ENCODE results near the gene ZNF575. TPM values are rescaled to one million over a fixed set of nuclear protein-coding genes. Genes with fewer than 3 reads are reported as not detected.

The ZNF575 gene
- total RNA-seq, 1 experiment from 2014 or later: 1.1 TPM

- Mint-ChIP-seq H3K27ac (ENCODE audit: low read depth, unreplicated experiment) (no peak overlapping the region), H3K27me3 (ENCODE audit: insufficient read depth, unreplicated experiment) (no peaks in the 10 kb centered on the region), H3K36me3 (ENCODE audit: insufficient read depth, unreplicated experiment) (peaks cover 12% of the 10 kb centered on the region), H3K4me3 (ENCODE audit: unreplicated experiment) (no peak overlapping the region), H3K9me3 (ENCODE audit: unreplicated experiment) (no peaks in the 10 kb centered on the region), H3K4me1 (ENCODE audit: insufficient read depth, unreplicated experiment) (peaks cover 16% of the 10 kb centered on the region)
- ChIA-PET POLR2A (interaction anchor here (1.9 kb wide), 1 partner anchor 26 kb away, joined by 4 read pairs; the partner anchor contains the start of genes IRGQ and ZNF576), CTCF (interaction anchor here (0.6 to 1.4 kb wide), 4 partner anchors 15 to 82 kb away, joined by 3 to 9 read pairs (median 6); no protein-coding TSS in a partner anchor)
- peak; percentile 36 for DNase-seq (ENCODE audit: unreplicated experiment)
- no TSS peak for BruUV-seq (replicated peaks)
- no peak for TF ChIP-seq CTCF (IDR thresholded peaks at IDR 0.05; ENCODE audit: unreplicated experiment)
- intact Hi-C loops (cut with micrococcal nuclease): no loop called here
Observed at GRCh38 chr19:43570174-43570791, 37.3 kb downstream of the ZNF575 start.

GRCh38 chr19:43572171-43572588 is 39.2 kb downstream of the ZNF575 start:
- peak overlapping the region; percentile 54 for H3K27ac Mint-ChIP-seq (ENCODE audit: low read depth, unreplicated experiment)
- CTCF ChIA-PET: interaction anchor here (1.3 to 1.6 kb wide), 2 partner anchors 14 to 17 kb away, joined by 3 to 4 read pairs; no protein-coding TSS in a partner anchor
- H3K4me1 Mint-ChIP-seq (ENCODE audit: insufficient read depth, unreplicated experiment): peaks cover 16% of the 10 kb centered on the region
- intact Hi-C loops (cut with micrococcal nuclease): no loop called here
- no peak overlapping the region for H3K4me3 Mint-ChIP-seq (ENCODE audit: unreplicated experiment)
- H3K27me3 Mint-ChIP-seq (ENCODE audit: insufficient read depth, unreplicated experiment): no peaks in the 10 kb centered on the region
- no peaks in the 10 kb centered on the region for H3K9me3 Mint-ChIP-seq (ENCODE audit: unreplicated experiment)
- DNase-seq (ENCODE audit: unreplicated experiment): no peak
- no peak for TF ChIP-seq CTCF (IDR thresholded peaks at IDR 0.05; ENCODE audit: unreplicated experiment)
- H3K36me3 Mint-ChIP-seq (ENCODE audit: insufficient read depth, unreplicated experiment): peaks cover 14% of the 10 kb centered on the region
- POLR2A ChIA-PET: interaction anchor here (1.6 kb wide), 1 partner anchor 96 kb away, joined by 3 read pairs; no protein-coding TSS in a partner anchor
- BruUV-seq (replicated peaks): no TSS peak

GRCh38 chr19:43574424-43575155 is 41.6 kb downstream of the ZNF575 start:
- peak; percentile 43 for DNase-seq (ENCODE audit: unreplicated experiment)
- Mint-ChIP-seq H3K27me3 (ENCODE audit: insufficient read depth, unreplicated experiment) (peaks cover 14% of the 10 kb centered on the region), H3K4me3 (ENCODE audit: unreplicated experiment) (peak overlapping the region; percentile 98), H3K4me1 (ENCODE audit: insufficient read depth, unreplicated experiment) (peaks cover 16% of the 10 kb centered on the region), H3K9me3 (ENCODE audit: unreplicated experiment) (no peaks in the 10 kb centered on the region), H3K36me3 (ENCODE audit: insufficient read depth, unreplicated experiment) (peaks cover 12% of the 10 kb centered on the region), H3K27ac (ENCODE audit: low read depth, unreplicated experiment) (peak overlapping the region; percentile 98)
- ChIA-PET CTCF (interaction anchor here (0.5 to 2.1 kb wide), 10 partner anchors 10 to 190 kb away, joined by 3 to 10 read pairs (median 4); no protein-coding TSS in a partner anchor), POLR2A (interaction anchor here (0.7 to 3.0 kb wide), 8 partner anchors 10 to 177 kb away, joined by 3 to 55 read pairs (median 6); partner anchors contain the start of genes ETHE1, IRGQ, LYPD3 and ZNF575)
- intact Hi-C loops (cut with micrococcal nuclease): loop anchor here (1.0 kb wide), 1 partner anchor 22 kb away; the partner anchor contains the start of genes IRGQ and ZNF576
- BruUV-seq (replicated peaks): TSS peak; percentile 53
- TF ChIP-seq CTCF (IDR thresholded peaks at IDR 0.05; ENCODE audit: unreplicated experiment): no peak
